K562 (cell line): ENCODE data around the gene PCSK2. TPM values are rescaled to one million over a fixed set of nuclear protein-coding genes. Genes with fewer than 3 reads are reported as not detected.

Experiments
- ARID1B ChIP-seq: fragments of 450-650 bp; IDR thresholded peaks from 2 replicates; pipeline ENCODE4 v1.6.1; 2016; ENCODE audit warnings: antibody characterized with exemption, mild to moderate bottlenecking, inconsistent platforms
- CBFA2T3 ChIP-seq: fragments of 450-650 bp; IDR thresholded peaks from 2 replicates; pipeline ENCODE4 v1.6.1; 2017
- CEBPB ChIP-seq: fragments of 450-650 bp; IDR thresholded peaks from 2 replicates; pipeline ENCODE4 v1.6.1; 2016; ENCODE audit warnings: missing genetic modification characterization, missing compliant biosample characterization
- CEBPG ChIP-seq, 3 experiments: fragments of 200-800 bp in 1 of 3; sonication (Bioruptor generic) in 1 of 3; sonication (generic) in 1 of 3; formaldehyde crosslinking in 1 of 3; IDR thresholded peaks in 2 of 3; conservative IDR thresholded peaks in 1 of 3; 2 replicates each; pipeline versions ENCODE4 v1.6.1 to v1.8.0; 2016 to 2022; ENCODE audit warnings: missing compliant biosample characterization in 2 of 3, missing genetic modification characterization in 2 of 3, mild to moderate bottlenecking in 1 of 3, missing genetic modification reagents in 1 of 3
- CREB3 ChIP-seq: fragments of 450-650 bp; conservative IDR thresholded peaks from 2 replicates; pipeline ENCODE4 v1.6.1; 2016; ENCODE audit warnings: missing genetic modification characterization, low read depth, mild to moderate bottlenecking, missing compliant biosample characterization, moderate library complexity
- CREM ChIP-seq: IDR thresholded peaks from 2 replicates; pipeline ENCODE4 v1.6.1; 2014; ENCODE audit warnings: antibody characterized with exemption, low read depth
- ESRRA ChIP-seq: fragments of 450-650 bp; IDR thresholded peaks from 2 replicates; pipeline ENCODE4 v1.6.1; 2014; ENCODE audit warnings: low read depth, mild to moderate bottlenecking, moderate library complexity, borderline replicate concordance
- FOXM1 ChIP-seq, 2 experiments: fragments of 450-650 bp in 1 of 2; sonication (generic) in 1 of 2; formaldehyde crosslinking in 1 of 2; IDR thresholded peaks; 2 replicates each; pipeline versions ENCODE4 v1.6.1 to v1.9.0; 2017 to 2022; ENCODE audit warnings: low read depth in 2 of 2, mild to moderate bottlenecking in 2 of 2, missing genetic modification reagents in 1 of 2, moderate library complexity in 1 of 2
- GATA2 ChIP-seq: sonication (generic); formaldehyde crosslinking; IDR thresholded peaks from 2 replicates; pipeline ENCODE4 v1.4.0; 2020; ENCODE audit warnings: mild to moderate bottlenecking, missing genetic modification reagents
- HDAC2 ChIP-seq: fragments of 450-650 bp; IDR thresholded peaks from 2 replicates; pipeline ENCODE4 v1.6.1; 2016; ENCODE audit warnings: mild to moderate bottlenecking
- HDAC3 ChIP-seq: fragments of 450-650 bp; IDR thresholded peaks from 2 replicates; pipeline ENCODE4 v1.6.1; 2018; ENCODE audit warnings: borderline replicate concordance, mild to moderate bottlenecking, moderate library complexity; ENCODE audit not compliant: partially characterized antibody
- ILF3 ChIP-seq: fragments of 450-650 bp; IDR thresholded peaks from 2 replicates; pipeline ENCODE4 v1.6.1; 2018; ENCODE audit warnings: antibody characterized with exemption, mild to moderate bottlenecking, moderate library complexity, borderline replicate concordance
- NCOR1 ChIP-seq: fragments of 450-650 bp; IDR thresholded peaks from 2 replicates; pipeline ENCODE4 v1.6.1; 2016; ENCODE audit warnings: mild to moderate bottlenecking, moderate library complexity
- NFIC ChIP-seq: fragments of 450-650 bp; IDR thresholded peaks from 2 replicates; pipeline ENCODE4 v1.6.1; 2017; ENCODE audit warnings: mild to moderate bottlenecking, inconsistent platforms
- RAD21 ChIP-seq, 2 experiments: fragments of 250-450 bp in 1 of 2; fragments of 450-650 bp in 1 of 2; sonication (Bioruptor Pico) in 1 of 2; formaldehyde crosslinking in 1 of 2; IDR thresholded peaks in 1 of 2; conservative IDR thresholded peaks in 1 of 2; 2 replicates each; pipeline versions ENCODE4 v1.4.0 to v1.8.0; 2020 to 2022; ENCODE audit warnings: mild to moderate bottlenecking in 2 of 2, moderate library complexity in 1 of 2
- RBM14 ChIP-seq: fragments of 200-400 bp; formaldehyde crosslinking; IDR thresholded peaks from 2 replicates; pipeline ENCODE4 v1.6.1; 2018; ENCODE audit warnings: low read depth, mild to moderate bottlenecking, low read length, moderate library complexity, borderline replicate concordance; ENCODE audit not compliant: insufficient read depth
- RCOR1 ChIP-seq, 2 experiments: IDR thresholded peaks; 2 replicates each; pipeline ENCODE4 v1.6.1; 2012; ENCODE audit warnings: low read depth in 2 of 2, low read length in 2 of 2, borderline replicate concordance in 1 of 2, improper control_type of control experiment in 1 of 2
- SMARCE1 ChIP-seq: fragments of 450-650 bp; IDR thresholded peaks from 2 replicates; pipeline ENCODE4 v1.7.1; 2016; ENCODE audit warnings: mild to moderate bottlenecking
- TAL1 ChIP-seq: fragments of 450-650 bp; IDR thresholded peaks from 2 replicates; pipeline ENCODE4 v1.6.1; 2016; ENCODE audit warnings: mild to moderate bottlenecking
- TBL1XR1 ChIP-seq, 2 experiments: IDR thresholded peaks; 2 replicates each; pipeline ENCODE4 v1.6.1; 2012; ENCODE audit warnings: improper control_type of control experiment in 2 of 2, low read length in 2 of 2, mild to moderate bottlenecking in 1 of 2
- TEAD4 ChIP-seq, 2 experiments: sonication (generic) in 1 of 2; formaldehyde crosslinking in 1 of 2; IDR thresholded peaks; 2 replicates each; pipeline versions ENCODE4 v1.6.1 to v1.8.0; 2012 to 2022; ENCODE audit warnings: borderline replicate concordance in 1 of 2, inconsistent platforms in 1 of 2, low read length in 1 of 2, mild to moderate bottlenecking in 1 of 2, missing genetic modification reagents in 1 of 2
- ZBED1 ChIP-seq: IDR thresholded peaks from 2 replicates; pipeline ENCODE4 v1.6.1; 2014
- ZBTB1 ChIP-seq: sonication (generic); formaldehyde crosslinking; IDR thresholded peaks from 2 replicates; pipeline ENCODE4 v1.8.1; 2023; ENCODE audit warnings: missing genetic modification reagents, low read depth, mild to moderate bottlenecking, borderline replicate concordance
- ZFP36 ChIP-seq: fragments of 150-350 bp; IDR thresholded peaks from 2 replicates; pipeline ENCODE4 v1.6.1; 2018; ENCODE audit warnings: low read length, low read depth; ENCODE audit not compliant: partially characterized antibody
- ZFP91 ChIP-seq: sonication (generic); formaldehyde crosslinking; IDR thresholded peaks from 2 replicates; pipeline ENCODE4 v1.8.0; 2022; ENCODE audit warnings: mild to moderate bottlenecking, missing genetic modification reagents
- ZNF175 ChIP-seq: fragments of 200-800 bp; sonication (Bioruptor generic); IDR thresholded peaks from 2 replicates; pipeline ENCODE4 v1.6.1; 2016; ENCODE audit warnings: low read depth, mild to moderate bottlenecking, missing genetic modification characterization, missing compliant biosample characterization
- ZNF785 ChIP-seq: fragments of 250-450 bp; sonication (Bioruptor Pico); IDR thresholded peaks from 2 replicates; pipeline ENCODE4 v1.4.0; 2020; ENCODE audit warnings: mild to moderate bottlenecking
- polyA plus RNA-seq, 8 experiments: library from polyadenylated mRNA; depleted of rRNA in 4 of 8; stranded (reverse) in 5 of 8; unstranded in 3 of 8; fragments of >200 nt; fragmentation: Nextera tagmentation in 2 of 8; fragmentation: Illumina TruSeq in 1 of 8; extraction: Ambion mirVana in 2 of 8; extraction: Trizol in 1 of 8; gene quantifications; 2 replicates each; pipeline versions ENCODE4 v1.2.1 to v1.2.3, GENCODE V29; 2011 to 2014; ENCODE audit warnings: inconsistent platforms in 1 of 8, missing spikeins in 1 of 8
- total RNA-seq, 7 experiments: library from RNA; depleted of rRNA in 6 of 7; stranded (reverse); fragments of >200 nt in 6 of 7; fragmentation: Illumina TruSeq in 2 of 7; extraction: Trizol in 2 of 7; gene quantifications; 2 replicates each; pipeline versions ENCODE4 v1.2.1 to v1.2.3, GENCODE V29; 2011 to 2021; ENCODE audit warnings: low replicate concordance in 1 of 7

PCSK2 gene
- total and polyA plus RNA-seq, 9 of the 15 experiments (the other 6 are each of a cell fraction or from before 2014, with no cell fraction given) = 0.04 to 0.07 (median 0.05) TPM; not detected in 6

GRCh38 chr20:17507032-17507431, 280.2 kb downstream of the PCSK2 start (continued):
- TF ChIP-seq FOXM1 (IDR thresholded peaks at IDR 0.05; ENCODE audit: low read depth) (peak; percentile 24; the same call in 1 of the 2 replicates), FOXM1 (CRISPR knock-in tag; IDR thresholded peaks at IDR 0.05; ENCODE audit: low read depth) (no peak), RBM14 (no peak), RCOR1 (IDR thresholded peaks at IDR 0.05; ENCODE audit: borderline replicate concordance in 1 of 2, low read depth in 2 of 2, low read length in 2 of 2) (peak in 1 of 2 experiments; percentile 93; a peak in 2 of 4 replicates), CEBPG (CRISPR knock-in tag; IDR thresholded peaks at IDR 0.05) (no peak), CEBPG (tag; conservative IDR thresholded peaks at IDR 0.05 in 1 of 2, IDR thresholded peaks at IDR 0.05 in 1 of 2) (peak in 1 of 2 experiments; percentile 53; a peak in 1 of 4 replicates), ZBED1 (no peak), HDAC2 (0 out of 2 replicates have a peak, but pooled peaks have one; percentile 31), NCOR1 (peak; percentile 75), GATA2 (CRISPR knock-in tag) (peak; percentile 53; the same call in 1 of the 2 replicates), ZFP36 (no peak), ZFP91 (CRISPR knock-in tag) (no peak), RAD21 (CRISPR knock-in tag; conservative IDR thresholded peaks at IDR 0.05 in 1 of 2, IDR thresholded peaks at IDR 0.05 in 1 of 2) (no peak), TBL1XR1 (IDR thresholded peaks at IDR 0.05; ENCODE audit: low read length in 2 of 2) (peak in 1 of 2 experiments; percentile 40; a peak in 1 of 4 replicates), HDAC3 (peak; percentile 23), TEAD4 (IDR thresholded peaks at IDR 0.05; ENCODE audit: low read length) (peak; percentile 78), TEAD4 (CRISPR knock-in tag; IDR thresholded peaks at IDR 0.05; ENCODE audit: borderline replicate concordance) (no peak), CREB3 (tag) (no peak), ESRRA (peak; percentile 21; the same call in 1 of the 2 replicates), ZNF785 (CRISPR knock-in tag) (no peak), ZBTB1 (CRISPR knock-in tag) (no peak), ARID1B (peak; percentile 86), CBFA2T3 (peak; percentile 87), TAL1 (peak; percentile 71), CEBPB (tag) (peak; percentile 63; the same call in 1 of the 2 replicates), CREM (peak; percentile 34; the same call in 1 of the 2 replicates), SMARCE1 (peak; percentile 60; the same call in 1 of the 2 replicates), ILF3 (no peak), NFIC (peak; percentile 38; the same call in 1 of the 2 replicates), ZNF175 (CRISPR knock-in tag) (0 out of 2 replicates have a peak, but pooled peaks have one; percentile 48)
